Activated T-helper 1 cell treated with anti-CD3 and anti-CD28 coated beads, Interleukin-2, amount 50 U/mL, for 16 hours (primary cell): ENCODE measurements around the gene KCNG2.

Experiments used
- DNase-seq, 2 donors: peaks; one replicate each; pipeline ENCODE4 v3.0.0-alpha.2; 2020; ENCODE audit warnings: low read depth in 1 of 2, low spot score in 1 of 2

KCNG2 gene

DNA sequence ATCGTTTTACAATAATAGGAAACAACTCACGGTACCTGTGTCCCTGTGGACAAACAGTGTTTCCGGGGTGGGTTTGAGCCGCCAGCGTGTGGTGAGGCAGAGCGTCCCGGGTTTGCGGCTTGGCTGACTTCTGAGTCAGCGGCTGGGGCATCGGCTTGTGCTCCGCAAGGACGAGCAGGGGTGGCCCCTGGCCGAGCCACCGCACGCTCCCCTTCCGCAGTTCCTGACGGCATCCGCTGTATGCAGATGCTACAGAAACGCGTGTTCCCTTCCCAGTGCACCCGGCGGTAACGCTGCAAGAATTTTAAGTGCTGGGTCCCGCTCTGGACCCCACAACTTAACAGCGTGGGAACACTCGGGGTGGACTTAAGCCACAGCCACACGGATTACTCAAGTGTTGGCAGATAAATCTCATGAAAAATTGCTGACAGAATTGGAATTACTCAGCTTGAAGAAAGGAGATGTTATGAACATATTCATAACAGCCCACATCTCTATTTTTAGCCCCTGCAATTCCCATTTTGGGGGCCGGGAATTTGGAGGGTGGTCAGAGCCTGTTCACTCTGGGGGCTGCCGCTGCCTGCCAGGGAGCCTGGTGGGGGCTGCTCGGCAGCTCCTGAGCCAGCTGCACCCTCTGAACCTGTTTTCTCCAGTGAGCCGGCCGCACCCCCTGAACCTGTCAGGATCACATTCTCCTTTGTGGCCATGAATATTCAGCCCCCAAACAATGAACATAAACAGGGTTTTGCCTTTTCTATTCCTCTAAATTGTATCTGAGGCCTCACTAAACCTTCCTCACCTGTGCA is 12.6 kb upstream of the KCNG2 start:
- no peak for DNase-seq

DNA sequence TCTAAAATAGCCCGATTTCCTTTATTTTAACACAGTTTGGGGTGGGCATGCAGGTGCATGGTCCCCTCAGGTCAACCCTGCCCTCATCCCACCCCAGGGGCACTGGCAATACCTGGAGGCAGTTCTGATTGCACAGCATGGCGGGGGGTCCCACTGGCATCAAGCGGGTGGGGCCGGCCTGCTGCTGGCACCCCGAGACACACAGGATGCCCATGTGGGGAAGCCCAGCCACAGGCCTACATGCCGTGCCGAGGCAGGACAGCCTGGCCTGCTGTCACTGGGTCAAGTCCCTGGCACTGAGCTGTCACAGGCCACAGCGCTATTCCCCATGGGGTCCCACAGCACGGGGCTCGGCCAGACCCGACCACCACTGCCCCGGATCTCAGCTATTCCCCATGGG is 11.9 kb upstream of the KCNG2 start:
- DNase-seq: no peak

DNA sequence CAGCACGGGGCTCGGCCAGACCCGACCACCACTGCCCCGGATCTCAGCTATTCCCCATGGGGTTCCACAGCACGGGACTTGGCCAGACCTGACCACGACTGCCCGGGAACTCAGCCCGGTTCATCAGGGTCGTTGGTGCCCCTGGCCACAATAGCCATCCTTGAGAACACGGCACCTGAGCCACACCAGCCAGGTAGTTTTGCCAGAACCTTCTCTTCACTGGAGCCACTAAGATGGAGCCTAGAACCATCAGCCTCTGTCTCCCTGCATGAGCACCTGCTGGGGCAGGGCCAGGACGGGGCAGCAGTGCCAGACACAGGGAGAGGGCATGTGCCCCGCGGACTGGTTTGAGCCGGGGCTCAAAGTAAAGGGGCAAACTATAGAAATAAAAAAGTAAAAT is 11.4 kb upstream of the KCNG2 start:
- DNase-seq: no peak

DNA sequence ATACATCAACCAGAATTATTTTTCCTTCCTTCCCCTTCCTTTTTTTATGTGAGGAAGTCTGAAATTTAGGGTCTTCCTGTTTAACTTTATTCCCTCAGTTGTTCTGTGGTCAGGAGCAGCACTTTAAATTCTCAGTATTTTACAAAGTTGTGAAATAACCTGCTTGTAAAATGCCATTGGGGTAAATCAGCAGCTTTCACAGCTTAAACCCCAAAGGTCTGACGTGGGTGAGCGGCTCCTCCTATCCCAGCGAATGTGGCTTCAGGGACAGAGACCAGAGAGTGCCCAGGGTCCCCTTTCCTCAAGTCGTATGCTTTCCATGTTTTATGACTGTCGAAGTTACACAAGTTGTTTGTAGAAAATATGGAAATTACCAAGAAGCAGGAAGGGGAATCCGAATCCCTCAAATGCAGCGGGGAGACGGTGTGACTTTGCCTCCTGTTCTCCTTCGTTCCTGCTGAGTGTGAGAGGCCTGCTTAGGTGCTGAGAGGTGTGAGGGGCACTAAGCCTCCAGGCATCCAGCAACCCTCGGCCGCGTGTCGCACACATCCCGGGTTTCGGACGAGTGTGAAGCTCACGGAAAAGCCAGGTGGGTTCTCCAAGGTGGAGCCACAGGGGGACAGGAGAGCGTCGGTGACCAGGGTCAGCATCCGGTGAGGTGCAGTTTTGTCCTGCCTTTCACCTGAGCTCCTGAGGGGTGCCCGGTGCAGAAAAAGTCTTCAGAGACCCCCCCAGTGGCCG is 10.8 kb upstream of the KCNG2 start:
- no peak for DNase-seq

DNA sequence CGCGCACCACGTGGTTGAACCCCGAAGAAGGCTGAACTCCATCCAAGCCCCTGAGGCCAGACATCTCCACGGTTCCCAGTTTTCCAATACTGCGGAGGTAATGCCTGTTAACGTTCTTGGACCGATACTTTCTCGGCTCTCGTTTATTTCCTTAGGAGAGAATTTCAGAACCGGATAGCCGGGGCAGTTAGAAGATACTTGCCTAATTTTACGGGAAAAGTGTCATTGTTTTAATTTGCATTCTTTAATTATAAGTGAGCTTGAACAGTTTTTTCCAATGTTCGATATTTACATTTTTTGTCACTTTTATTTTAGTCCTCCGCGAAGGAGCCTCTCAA is 10.2 kb upstream of the KCNG2 start:
- no peak for DNase-seq

DNA sequence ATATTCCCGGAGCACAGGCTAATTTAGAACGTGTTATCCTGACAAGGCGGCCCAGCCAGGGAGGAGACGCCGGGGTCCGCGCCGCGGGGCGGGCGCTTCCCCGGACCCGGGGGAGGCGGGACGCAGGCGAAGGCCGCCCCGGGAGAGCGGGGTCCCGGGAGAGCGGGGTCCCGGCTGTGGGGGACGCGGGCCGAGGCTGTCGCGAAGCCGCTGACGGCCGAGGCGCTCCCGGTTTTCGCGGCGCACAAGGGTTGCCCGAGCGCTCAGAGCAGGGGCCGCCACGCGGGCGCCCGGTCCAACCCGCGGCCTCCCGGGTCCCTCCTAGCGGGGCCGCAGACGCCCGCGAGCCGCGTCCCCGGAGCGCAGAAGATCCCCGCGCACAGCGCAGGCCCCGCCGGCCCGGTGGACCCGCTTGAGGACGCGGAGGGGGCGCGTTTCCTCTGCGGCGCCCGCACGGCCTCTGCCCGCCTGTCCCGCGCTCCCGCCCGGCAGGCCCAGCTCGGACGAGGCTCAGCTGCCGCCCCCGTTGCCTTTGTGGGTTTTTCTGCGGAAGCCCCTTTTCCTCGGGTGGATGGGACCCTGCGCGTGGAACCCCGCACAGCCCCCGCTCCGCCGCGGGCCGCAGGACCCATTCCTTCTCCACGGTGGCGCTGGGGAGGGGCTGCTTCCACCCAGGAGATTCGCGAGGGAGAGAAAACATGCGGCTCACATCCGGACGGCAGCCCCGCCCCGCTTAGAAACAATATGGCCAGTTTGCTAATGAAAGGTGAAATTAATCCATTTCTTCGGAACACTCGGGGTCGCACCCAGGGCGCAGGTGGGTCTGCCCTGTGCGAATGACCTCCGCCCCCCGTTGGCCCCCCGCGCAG is 9.6 kb upstream of the KCNG2 start:
- DNase-seq: no peak

DNA sequence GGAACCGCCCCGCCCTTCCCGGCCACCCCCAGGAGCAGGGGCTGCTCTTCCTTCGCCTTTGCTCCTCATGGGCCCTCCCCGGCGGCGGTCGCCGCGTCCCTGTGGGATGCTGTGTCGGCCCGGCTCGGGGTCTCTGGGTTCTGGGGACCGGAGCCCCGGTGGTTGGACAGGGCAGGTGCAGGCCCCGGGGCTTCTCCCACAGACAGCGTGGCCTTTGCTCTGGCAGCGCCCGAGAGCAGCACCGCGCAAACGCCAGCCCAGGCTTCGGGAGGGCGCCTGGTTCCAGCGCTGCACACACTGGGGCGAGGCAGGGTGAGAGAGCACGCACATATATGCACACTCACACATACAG is 9.0 kb upstream of the KCNG2 start:
- DNase-seq: no peak

DNA sequence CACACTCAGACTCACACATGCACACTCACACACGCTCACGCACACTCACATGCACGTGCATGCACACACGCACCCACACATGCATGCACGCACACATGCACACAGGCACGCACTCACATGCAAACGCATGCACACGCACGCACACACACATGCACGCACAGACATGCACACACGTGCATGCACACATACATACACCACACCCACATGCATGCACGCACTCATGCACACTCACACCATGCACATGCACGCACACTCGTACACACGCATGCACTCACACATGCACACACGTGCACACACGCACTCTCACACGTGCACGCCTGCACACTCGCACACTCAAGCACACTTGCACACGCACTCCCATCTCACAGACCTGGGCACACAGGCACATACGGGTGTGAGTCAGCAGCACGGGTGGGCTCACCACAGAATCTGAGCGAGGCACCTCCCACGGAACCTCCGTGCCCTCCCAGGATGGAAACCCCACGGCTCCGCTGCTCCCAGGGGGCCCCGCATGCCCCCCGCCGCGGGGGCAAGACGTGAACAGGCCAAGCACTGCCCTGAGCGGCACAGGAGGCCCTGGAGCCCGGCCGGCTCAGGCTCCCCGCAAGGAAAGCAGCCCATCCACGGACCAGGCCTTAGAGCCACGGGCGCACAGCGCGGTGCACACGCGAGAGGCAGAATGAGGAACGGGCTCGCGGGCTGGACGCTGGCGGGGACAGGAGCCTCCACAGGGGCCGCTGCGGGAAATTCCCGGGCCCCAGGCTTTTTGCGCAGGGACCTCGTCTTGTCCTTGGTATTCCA is 8.4 kb upstream of the KCNG2 start:
- no peak for DNase-seq

DNA sequence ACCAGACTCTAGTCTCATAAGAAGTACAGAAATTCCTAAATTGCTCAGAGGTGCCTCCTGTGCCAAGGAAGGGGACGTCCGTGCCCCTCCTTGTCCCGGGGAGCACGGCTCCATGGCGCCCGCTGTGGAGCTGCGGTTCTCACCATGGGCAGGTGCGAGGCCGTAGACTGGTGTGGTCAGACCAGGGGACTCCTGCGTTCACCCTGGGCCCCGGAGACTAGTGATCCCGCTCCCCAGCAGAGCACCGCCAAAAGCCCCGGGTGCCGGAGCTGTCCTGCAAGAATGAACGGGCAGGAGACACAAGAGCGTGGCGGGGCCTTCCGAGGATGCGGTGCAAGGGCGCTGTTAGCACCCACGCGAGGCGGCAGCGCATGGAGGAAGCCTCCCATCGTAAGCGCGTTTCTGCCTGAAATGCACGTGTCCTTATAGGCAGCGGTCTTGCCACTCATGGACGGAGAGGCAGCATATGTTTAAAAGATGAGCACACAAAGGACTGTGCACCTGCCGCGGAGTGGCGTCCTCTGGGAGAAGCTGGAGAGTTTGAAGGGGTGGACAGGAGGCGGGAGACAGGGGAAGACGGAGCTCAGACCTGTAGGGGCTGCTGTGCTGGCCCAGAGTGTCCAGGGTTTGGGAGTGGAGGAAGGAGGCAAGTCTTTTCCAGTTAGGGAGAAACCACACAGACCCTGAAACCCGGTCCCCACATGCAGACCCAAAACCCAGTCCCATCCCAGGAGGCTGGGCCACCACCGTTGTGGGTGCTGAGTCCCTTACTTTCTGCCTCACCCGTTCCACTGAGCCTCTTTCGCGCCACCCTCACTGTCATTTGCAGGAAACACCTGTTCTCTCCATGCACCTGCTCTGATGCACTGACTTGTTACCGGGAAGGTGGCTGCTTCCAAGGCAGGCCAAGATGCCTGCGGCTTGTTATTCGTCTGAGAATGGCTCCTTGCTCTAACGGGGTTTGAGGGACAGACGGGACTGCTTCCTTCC is 7.5 kb upstream of the KCNG2 start:
- no peak for DNase-seq

DNA sequence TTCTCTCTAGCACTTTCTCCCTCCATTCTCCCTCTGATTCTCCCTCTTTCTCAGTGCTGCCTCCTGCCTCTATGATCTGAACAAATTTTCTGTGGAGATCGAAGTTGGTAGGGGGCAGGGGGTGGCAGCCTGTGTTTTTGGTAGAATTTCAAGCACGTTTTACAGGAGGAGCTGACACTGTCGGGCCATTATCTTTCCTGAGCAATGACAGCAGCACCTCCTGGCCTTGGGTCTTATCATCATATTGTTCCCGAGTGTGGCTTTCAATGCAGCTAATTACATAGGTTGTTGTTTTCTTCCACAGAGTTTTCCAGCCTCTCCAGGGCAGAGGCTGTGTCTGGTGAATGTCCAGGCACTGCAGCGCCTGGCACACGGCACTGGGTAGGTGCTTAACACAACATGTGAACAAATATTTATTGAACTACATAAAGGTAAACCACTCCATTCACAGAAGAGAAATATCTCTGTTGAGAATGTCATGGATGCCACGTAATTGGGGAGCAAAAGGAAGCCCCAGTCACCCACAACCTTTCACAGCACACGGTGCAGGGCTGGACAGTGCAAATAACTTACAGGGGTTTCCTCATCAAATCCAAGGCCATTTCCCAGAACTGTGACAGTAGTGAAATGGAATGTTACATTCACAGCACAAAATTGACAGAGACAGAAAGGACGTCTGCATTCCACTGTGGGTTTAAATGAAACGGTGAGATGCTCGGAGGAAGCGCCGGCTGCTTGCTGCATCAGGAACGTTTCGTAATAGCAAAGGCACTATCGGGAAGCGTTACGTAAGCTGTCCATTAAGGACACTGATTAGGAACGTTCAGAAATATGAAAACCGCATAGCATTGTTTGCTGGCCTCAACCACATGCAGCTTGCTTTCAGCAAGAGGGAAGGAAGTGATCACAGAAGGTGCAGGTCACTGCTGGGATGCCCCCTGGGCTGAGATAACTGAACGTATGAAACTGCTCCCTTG is 6.5 kb upstream of the KCNG2 start:
- no peak for DNase-seq

DNA sequence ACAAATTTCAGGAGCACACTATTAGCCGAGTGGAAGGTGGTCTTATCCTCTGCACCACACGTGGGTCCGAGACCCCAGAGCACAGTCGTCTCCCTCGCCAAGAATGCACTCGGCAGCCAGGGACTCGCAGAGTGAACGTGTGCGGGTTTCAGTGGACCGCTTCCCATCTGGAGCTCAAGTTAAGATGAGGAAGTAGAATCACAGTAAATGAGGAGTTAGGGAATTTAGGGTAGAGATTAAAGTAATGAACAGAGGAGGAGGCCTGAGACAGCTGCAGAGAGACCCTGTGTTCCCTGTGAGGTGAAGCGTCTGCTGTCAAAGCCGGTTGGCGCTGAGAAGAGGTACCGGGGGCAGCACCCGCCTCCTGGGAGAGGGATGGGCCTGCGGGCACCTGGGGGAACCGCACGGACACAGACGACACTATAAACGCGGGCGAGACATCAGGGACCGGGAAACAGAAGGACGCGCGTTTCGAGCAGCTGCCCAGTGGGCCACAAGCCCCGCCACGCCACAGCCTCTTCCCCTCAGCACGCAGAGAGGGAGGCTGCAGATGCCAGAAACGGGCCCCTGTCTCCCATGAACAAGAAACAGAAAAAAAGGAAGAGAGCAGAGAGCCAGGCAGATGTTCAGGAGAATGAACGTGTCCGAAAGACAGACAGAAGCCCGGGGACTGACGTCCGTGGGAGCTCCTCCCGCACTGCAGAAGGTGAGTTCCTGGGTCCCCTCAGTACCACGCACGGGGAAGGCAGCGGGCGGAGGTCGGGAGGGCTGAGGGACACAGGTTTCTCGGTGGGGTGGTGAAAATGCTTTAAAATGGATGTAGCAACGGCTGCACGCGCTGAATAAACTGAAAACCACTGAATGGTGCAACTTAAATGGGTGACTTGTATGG is 5.4 kb upstream of the KCNG2 start:
- no peak for DNase-seq

DNA sequence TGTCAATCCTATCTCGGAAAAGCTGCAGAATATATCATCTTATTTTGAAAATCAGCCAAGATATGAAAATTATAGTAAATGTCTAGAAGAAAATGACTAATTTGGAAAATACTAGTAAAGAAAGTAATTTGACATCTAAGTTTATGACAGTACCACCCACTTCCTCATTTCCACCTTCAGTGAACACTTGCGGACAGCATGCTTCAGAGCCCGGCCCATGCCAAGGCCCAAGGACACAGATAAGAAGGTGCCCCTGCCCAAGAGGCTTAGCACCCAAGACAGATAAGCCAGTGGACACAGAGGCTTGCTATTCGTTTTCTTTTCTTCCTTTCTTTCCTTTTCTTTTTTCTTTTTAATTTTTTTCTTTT is 4.8 kb upstream of the KCNG2 start:
- DNase-seq: no peak

DNA sequence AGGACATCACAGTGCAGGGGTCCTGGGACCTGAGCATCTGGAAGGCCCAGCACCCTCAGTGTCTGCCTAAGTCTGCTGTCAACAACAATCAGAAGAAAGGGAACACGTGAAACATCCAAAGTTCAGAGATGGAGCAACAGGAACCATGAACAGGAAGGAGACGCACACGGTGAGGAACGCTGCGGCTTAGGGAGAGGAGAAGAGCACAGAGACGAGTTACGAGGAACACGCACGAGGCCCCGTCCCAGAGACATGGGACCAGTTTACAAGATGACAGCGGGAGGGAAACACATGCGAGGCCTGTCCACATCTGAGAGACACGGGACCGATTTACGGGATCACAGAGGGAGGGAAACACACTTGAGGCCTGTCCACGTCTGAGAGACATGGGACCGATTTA is 2.9 kb upstream of the KCNG2 start:
- DNase-seq: no peak

DNA sequence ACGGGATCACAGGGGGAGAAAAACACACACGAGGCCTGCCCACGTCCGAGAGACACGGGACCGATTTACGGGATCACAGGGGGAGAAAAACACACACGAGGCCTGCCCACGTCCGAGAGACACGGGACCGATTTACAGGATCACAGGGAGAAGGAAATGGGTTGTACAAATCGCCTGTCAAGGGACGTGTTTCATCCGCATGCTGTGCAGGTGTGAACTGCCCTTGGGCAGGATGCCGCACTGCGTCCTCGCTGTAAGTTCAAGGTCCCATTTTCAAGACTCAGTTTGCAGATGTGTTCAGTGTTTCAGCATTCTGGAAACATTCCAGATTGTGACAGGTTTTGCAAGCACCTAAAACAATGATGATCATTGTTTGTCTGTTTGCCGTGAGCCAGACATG is 2.3 kb upstream of the KCNG2 start:
- DNase-seq: no peak

DNA sequence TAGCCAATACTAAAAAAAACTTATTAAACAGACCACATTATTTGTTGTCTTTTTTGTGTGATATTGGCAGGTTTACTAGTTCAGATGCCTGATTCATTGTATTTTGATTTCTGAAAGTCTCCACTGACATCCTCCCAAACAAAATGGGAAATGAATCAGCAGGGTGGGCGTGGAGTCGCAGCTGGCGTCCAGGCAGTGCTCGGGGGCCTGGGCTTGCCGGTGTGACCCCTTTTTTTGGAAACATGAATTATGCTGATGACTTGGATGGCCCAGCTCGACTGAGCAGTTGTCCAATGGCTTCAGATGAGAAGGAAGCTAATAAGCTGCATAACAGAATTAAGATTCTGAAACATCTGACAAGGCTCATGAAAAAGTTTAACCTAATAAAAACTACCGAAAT is 1.7 kb upstream of the KCNG2 start:
- DNase-seq: no peak

DNA sequence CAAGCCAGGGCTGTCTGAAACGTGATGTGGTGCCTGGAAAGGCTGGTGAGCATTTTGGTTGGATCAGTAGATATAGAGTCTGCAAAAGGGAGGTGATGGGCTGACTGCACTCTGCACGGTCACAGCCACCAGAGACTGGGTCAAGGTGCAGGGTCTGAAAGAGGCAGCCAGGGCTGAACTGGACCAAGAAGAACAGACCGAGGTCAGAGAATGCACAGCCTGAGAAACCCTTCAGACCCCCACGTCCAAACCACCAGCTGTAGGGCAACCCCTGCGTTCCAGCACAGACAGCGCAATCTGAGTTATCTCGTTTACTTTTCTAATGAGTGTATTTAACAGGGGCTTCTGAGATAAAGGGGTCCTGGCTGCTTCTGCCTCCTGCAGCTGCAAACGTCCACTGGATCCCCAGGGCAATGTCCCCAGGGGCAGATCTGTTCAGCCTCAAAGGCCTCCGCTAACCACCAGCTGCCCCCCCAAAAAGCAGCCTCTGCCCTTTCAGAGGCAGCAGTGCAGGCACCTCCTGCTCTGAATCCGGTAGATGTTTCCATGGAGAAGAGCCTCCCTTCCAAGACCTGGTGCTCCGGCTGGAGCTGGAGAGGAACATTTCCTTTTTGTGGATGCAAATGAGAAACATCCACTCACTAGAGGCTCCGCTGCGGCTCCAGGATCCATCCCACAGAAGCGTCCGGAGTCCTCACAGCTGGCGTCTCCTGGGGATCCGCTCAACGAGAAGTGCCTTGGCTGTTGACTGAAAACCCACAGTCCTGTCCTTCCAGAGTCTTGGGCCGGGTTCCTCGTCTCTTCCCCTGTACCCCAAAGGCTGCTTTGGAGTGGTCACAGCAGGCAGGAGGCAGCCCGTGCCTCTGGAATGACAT is 970 bp upstream of the KCNG2 start:
- no peak for DNase-seq
